ENCODE measurements around the gene KIAA0513.

DNA sequence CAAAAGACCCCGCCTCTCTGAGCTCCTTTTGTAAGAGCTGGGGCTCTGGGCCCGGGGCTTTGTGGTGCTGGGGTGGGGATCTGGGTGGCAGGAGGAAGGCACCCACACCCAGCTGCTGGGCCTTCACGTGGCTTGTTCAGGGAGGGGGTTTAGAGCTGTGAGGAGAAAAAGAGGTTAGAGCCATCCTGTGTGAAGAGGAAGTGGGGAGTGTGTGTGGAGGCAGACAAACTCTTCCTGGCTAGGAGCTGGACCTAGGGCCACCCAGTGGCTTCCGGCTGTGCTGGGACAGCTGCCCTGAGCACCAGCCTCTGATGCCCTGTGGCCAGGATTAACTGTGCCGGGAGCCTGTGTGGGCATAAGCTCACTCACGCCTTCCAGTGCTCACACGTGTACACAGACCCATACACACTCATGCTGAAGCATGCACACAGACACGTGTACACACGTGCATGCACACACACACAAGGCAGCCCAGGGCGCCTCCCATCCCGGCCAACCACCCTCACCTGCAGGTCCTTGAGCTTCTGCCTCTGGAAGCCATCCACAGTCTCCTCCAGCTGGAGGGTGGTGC is 77.3 kb downstream of the KIAA0513 start:
- TF ChIP-seq, protein P1, sequence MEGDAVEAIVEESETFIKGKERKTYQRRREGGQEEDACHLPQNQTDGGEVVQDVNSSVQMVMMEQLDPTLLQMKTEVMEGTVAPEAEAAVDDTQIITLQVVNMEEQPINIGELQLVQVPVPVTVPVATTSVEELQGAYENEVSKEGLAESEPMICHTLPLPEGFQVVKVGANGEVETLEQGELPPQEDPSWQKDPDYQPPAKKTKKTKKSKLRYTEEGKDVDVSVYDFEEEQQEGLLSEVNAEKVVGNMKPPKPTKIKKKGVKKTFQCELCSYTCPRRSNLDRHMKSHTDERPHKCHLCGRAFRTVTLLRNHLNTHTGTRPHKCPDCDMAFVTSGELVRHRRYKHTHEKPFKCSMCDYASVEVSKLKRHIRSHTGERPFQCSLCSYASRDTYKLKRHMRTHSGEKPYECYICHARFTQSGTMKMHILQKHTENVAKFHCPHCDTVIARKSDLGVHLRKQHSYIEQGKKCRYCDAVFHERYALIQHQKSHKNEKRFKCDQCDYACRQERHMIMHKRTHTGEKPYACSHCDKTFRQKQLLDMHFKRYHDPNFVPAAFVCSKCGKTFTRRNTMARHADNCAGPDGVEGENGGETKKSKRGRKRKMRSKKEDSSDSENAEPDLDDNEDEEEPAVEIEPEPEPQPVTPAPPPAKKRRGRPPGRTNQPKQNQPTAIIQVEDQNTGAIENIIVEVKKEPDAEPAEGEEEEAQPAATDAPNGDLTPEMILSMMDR (IDR thresholded peaks at IDR 0.05; ENCODE audit: insufficient read depth, low read length, poor library complexity, severe bottlenecking) = no peak
- TF ChIP-seq EZH2phosphoT487 (conservative IDR thresholded peaks at IDR 0.05; ENCODE audit: low read length) = no peak
